GM21390 (cell line): ENCODE results near the gene XIRP2.

ENCODE experiments used
- ATAC-seq: cut with Tn5 transposase; IDR thresholded peaks from one replicate; pipeline ENCODE4 v1.9.1; 2021; ENCODE audit not compliant: unreplicated experiment

The XIRP2 gene

GRCh38 chr2:167133614-167134013 lies 245.3 kb downstream of the XIRP2 start:
- ATAC-seq, result no peak

GRCh38 chr2:167134381-167135072 lies 246.2 kb downstream of the XIRP2 start:
- ATAC-seq, result no peak

- ATAC-seq, result no peak
These were observed 247.4 kb downstream of the XIRP2 start for GRCh38 chr2:167135706-167136105.

- ATAC-seq, result no peak
These were observed 248.8 kb downstream of the XIRP2 start for GRCh38 chr2:167136879-167137596.

- ATAC-seq, result no peak
These were observed 252.1 kb downstream of the XIRP2 start for GRCh38 chr2:167140330-167140729.

GRCh38 chr2:167140767-167141166 lies 252.5 kb downstream of the XIRP2 start:
- ATAC-seq, result no peak

GRCh38 chr2:167142554-167142953 lies 254.3 kb downstream of the XIRP2 start:
- no peak for ATAC-seq

- ATAC-seq, result no peak
These were observed 256.1 kb downstream of the XIRP2 start for GRCh38 chr2:167144179-167144898.

- ATAC-seq, result no peak
These were observed 259.1 kb downstream of the XIRP2 start for GRCh38 chr2:167147271-167147941.

GRCh38 chr2:167151894-167152293 lies 263.6 kb downstream of the XIRP2 start:
- ATAC-seq, result no peak

- no peak for ATAC-seq
These were observed 269.2 kb downstream of the XIRP2 start for GRCh38 chr2:167157523-167157922.

GRCh38 chr2:167177196-167177595 lies 288.9 kb downstream of the XIRP2 start:
- no peak for ATAC-seq

- no peak for ATAC-seq
These were observed 292.9 kb downstream of the XIRP2 start for GRCh38 chr2:167181134-167181533.

- ATAC-seq, result no peak
These were observed 293.4 kb downstream of the XIRP2 start for GRCh38 chr2:167181688-167182087.

- no peak for ATAC-seq
These were observed 294.1 kb downstream of the XIRP2 start for GRCh38 chr2:167182403-167182802.

- no peak for ATAC-seq
These were observed 295.7 kb downstream of the XIRP2 start for GRCh38 chr2:167183931-167184330.

- no peak for ATAC-seq
These were observed 298.2 kb downstream of the XIRP2 start for GRCh38 chr2:167186465-167186864.

GRCh38 chr2:167187049-167187727 lies 298.9 kb downstream of the XIRP2 start:
- ATAC-seq, result no peak

- ATAC-seq, result no peak
These were observed 300.0 kb downstream of the XIRP2 start for GRCh38 chr2:167187978-167188967.

- no peak for ATAC-seq
These were observed 301.8 kb downstream of the XIRP2 start for GRCh38 chr2:167190053-167190452.
